NOMO-1 treated with DMSO at 0.1 percent for 48 hours (cell line): ENCODE results near the gene CLTCL1.

Experiments used
- DNase-seq: peaks from one replicate; lab custom pipeline; 2025; ENCODE audit not compliant: unreplicated experiment; lab: John Stamatoyannopoulos, UW

CLTCL1 gene

DNA sequence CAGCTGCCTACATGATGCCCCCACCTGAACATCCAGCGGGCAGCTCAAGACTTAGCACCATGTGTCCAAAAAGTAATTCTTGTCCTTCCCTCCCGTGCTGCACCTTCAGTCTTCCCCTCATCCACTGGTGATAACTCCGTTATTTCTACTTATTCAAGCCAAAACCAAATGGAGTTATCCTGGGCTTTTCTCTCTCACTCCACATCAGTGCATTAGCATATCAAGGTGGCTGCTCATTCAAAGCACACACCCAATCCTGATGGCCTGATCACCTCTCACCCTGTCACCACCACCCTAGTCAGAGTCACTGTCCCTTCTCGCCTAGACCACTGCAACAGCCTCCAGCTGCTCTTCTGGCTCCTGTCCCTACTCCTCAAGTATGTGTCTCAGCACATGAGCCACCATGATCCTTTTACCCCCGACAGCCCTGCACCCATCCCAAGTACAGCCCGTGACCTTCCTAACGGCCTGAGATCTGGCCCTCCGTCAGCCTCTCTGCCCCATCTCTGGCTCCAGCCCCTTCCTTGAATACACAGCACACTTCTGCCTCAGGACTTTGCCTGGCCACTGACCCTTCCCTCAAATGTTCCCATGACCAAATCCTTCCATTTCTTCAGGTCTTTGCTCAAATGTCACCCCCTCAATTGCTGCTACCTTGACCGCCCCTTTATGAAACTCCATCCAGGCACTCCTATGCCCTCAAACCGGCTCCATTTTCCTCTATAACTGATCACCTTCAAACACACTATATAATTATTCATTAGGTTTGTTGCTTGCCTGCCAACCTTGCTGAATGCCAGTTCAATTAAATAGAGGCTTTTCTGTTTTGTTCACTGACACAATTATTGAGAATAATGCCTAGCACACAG, 93.3 kb downstream of the CLTCL1 start:
- DNase-seq, result no peak

DNA sequence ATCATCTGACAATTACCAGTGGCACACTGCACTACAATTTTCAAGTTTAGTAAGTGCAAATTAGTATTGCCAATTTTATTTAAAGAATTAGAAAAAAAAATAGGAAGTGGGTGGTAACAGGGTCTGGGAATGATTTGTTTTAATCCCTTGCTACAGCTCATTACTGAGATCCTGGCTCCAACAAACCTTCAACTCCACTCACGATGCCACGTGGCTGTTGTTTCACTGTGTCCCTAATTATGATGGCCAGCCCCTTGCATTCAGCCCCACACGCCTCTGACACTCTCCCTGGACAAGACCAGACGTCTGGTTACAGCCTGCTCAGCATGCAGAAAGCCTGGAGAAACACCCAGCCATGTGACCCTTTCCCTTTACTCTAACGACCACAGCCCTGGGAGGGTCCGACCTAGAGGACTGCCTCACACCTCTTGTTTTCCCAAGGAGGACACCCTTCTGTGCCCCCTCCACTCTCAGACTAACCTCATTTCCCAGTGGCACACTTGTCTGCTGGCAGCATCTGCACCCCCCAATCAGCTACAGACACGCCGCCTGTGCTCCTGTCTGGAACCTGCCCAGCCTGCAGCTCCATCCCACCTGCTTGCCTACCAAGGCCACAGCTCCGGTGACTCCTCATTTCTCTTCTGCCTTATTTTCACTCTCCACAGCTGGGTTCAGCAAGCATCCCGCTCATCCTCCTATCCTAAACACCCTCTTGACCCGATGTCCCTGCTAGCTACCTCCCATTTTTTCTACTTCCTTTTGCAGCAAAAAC, 94.5 kb downstream of the CLTCL1 start:
- DNase-seq, result no peak

DNA sequence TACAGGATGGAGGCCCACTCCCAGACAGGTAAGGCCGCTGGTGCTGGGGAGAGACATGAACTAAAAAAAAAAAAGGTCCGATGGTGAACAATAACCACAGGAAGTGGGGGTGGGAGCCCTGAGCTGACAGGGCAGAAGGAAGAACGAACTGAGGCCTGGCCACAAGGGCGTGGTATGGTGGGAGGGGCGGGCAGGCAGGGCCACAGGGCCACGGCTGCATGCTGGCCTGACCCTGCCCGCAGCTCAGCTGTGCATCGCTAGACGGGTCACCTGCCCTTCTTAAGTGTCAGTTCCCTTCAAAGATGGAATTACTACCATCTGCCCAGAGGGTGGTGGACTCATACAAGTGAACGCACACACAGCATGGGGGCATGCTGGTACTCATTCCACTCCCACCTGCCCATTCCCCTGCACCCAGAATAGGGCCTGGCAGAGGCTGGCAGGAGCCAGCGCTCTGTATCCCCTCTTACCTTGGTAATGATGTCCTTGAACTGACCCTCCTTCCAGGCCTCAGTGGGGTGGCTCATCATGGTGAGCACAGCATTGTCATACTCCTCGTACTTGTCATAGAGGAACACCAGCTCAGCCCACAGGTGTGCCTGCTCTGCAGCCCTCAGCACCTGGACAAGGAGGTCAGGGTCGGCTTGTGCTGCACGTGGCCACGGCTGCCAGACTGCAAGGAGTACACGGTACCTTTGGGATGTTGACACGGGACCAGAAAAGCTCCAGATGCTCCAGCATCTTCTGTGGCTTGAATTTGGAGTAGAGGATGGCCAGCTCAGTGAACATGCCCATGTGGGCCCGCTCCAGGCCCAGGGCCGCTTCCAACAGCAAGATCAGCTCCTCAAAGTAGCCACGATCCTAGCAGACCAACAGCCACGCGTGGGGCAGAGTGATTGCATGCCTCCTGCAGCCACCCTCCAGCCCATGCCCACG, 95.5 kb downstream of the CLTCL1 start:
- no peak for DNase-seq

DNA sequence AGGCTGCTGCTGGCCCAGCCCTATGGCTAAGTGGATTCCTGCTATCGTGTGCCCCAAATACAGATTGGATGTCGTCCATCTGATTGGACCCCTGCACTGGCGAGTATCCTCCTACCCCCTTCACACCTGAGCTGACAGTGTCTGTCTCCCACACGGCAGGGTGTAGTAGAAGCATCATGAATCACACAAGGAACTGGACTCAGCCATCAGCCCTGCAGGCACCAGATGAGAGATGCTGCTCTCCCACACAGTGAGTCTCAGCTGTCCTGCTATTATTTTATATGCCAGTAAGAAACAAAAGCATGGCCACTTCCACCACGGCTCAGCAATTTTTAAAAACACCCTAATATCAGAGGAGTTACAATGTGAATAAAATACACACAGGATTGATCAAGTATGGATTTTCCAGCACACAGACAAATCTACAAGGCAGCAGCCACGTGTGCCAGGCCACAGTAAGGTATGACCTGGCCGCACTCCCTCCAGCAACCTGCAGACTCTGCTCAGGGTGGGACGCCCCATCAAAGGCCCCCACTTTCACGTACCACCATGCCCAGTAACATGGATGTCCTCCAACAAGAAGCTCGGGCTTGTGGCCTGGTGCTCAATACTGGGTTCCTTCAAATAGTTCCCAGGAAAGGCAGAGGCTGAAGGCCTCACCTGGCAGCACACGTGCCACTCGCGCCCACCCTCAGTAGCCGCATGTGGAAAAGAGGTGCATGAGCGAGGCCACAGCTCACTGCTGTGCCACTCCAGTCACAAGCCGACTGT, 96.6 kb downstream of the CLTCL1 start:
- no peak for DNase-seq

DNA sequence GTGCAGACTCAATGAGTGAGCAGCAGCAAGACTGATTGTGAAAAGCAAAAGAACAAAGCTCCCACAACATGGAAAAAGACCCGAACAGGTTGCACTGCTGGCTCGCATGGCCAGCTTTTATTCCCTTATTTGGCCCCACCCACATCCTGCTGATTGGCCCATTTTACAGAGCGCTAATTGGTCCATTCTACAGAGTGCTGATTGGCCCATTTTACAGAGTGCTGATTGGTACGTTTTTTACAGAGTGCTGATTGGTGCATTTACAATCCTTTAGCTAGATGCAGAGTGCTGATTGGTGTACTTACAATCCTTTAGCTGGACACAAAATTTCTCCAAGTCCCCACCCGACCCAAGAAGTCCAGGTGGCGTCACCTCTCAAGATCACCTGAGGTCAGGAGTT, 97.6 kb downstream of the CLTCL1 start:
- no peak for DNase-seq

DNA sequence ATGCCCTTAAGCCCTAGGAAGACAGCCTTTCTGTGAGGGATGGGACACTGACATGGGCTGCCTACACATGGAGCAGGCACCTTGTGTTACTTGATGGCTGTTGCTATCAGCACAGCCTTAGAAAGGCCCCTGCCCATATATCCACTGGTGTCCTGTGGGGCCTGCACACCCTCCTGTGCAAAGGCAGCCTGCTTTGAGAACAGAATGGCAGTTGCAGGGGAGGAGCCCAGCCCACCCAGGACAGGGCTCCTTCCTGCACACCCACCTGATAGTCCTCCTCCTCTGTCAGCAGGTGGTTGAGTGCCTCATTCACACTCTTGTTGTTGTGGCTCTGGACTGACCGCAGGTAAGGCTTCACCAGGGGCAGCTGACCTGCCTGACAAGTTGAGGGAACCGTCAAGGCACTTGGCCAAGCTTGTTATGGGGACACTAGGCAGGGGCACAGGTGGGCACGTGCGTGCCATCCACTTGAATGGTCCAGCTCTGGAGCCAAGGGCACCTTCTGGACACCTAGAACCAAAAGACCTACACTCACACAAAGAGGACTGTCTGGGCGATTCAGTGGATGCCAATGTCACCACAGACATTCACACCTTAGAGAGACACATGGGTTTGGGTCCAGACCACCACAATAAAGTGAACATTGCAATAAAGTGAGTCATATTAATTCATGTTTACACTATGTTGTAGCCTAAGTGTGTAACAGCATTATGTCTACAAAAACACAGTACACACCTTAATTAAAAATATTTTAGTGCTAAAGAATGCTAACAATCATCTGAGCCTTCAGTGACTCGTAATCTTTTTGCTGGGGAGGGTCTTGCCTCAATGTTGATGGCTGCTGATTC, 103.6 kb downstream of the CLTCL1 start:
- no peak for DNase-seq

DNA sequence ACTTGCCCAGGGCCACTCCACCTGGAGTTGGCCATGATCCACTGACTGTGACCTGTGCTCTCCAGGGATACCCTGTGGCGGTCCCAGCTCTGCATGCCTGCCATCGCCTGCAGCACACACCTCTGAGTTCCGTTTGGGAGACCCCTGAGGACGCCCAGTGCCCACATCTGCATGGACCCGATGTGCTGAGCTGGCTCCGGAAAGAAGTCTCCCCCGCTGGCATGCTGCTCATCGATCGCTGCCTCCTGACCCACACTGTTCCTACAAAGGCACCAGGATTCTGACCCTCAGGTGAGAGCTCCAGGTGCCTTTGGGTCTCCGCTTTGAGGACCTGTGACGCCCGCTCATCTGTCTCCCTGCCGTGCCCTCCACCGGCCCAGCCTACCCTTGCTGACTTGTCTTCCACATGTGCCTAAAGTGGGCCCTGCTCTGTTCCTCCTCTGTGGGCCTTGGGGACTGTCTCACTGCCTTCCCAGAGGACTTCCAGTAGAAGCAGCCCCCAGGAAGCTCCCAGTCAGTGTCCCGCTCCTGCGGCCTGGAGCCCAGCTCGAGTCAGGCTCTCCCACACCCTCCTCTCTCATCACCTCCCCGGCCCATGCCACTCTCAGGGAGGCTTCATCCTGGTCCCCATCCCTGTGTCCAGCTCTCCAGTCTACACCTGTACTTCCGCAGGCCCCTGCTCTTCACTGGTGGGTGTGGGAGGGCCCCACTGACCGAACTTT, 107.1 kb downstream of the CLTCL1 start:
- DNase-seq, result no peak

DNA sequence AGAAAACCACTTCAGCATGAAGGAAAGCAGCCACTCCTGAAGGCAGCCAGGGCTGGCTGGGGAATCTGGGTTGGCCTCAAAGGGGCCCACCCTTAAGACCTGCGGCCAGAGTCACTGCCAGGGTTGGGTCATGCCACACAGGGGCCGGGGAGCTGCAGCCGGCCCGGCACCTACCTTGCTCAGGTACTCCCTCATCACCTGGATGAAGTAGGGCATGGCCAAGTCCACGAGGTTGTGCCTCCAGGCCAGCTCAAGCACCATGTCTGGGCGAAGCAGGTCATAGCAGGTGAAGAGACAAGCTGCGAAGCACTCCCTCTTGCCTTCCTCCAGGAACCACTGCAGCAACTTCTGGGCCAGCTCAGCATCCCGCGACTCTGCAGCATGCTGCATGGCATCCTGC, 108.3 kb downstream of the CLTCL1 start:
- DNase-seq, result no peak

DNA sequence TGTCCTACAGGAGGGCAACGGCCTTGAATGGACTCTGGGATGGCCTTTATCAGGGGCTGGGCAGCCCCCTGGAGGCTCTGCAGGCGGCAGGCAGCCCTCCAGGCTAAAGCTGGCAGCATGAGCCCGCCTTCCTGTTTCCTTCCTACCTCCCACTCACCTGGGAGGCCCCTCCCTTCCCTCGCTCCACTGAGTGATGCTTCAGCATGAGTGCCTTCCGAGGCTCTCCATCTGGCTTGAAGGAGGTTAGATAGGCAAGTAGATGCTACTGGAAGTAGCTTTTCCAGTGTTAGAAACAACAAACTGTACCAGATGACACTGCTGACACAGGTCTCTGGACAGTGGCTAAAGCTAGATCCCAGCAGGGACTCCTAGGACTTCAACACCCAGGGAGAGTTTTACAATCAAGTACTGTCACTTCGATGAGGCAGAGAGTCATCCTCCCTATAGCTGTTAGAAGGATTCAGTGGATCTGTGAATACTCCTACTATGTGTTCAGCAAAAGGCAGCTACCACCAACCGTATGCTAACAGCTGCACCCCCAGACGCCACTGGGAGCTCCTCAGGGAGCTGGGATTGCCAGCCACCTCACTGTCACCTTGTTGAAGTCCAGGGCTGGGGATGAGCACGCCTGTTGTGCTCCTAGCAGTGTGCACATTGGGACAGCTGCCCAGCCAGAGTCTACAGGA, 108.9 kb downstream of the CLTCL1 start:
- no peak for DNase-seq

DNA sequence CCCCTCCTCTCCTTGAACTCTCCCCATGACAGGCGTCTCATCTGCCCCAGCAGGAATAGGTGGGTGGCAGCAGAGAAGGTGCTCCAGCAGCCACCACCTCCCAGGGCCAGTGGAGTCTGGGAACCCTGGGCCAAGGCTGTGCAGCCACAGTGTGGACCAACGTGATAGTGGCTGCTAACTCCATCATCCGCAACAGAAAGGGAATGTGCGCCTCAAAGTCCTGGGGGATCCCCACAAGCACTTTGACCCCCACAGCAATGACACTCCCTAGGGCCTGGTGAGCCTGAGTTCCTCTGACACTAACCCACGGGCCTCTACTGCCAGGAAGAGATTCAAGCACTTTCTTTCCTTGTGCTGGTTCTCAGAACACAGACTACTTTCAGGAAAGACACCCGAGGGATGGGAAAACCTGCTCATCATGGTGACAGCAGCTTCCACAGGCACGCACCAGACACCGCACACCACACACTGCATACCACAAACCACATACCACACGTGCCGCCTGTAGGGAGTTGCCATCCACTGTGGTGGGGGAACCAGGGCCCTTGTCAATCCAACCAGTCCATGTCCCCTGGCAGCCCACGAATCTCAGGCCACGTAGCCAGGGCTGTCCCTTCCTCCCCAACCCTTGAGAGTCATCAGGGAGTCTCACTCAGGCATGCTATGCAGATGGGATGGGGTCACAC, 109.6 kb downstream of the CLTCL1 start:
- DNase-seq, result no peak

DNA sequence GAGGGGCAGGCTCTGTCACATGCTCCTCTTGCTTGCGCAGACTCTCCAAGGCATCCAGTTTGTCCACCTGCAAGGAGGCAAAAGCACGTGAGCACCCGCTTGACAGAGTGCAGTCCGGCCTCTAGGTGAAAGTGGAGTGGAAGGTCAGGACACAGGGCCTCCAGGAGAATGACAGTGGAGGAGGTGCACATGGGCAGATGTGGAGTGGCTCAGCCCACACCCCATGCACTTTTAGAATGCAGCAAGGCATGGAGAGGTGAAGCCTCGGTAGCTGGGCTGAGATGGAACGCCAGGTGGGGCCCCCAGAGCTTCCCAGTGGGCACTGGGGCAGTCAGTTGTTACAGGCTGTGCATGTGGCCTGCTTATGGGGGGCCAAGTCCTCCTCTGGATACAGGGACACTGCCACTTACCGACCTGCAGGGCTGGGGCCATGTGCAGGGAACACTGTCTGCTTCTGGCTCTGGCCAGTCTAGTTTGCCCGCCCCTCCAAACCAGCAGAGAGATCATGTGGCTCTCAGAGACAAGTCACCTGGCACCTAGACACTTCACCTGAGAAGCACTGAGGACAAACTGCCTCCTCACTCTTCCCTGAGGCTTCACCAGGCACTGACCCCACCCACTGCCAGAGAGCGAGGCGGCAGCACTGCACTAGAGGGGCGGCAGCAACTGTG, 110.6 kb downstream of the CLTCL1 start:
- no peak for DNase-seq

DNA sequence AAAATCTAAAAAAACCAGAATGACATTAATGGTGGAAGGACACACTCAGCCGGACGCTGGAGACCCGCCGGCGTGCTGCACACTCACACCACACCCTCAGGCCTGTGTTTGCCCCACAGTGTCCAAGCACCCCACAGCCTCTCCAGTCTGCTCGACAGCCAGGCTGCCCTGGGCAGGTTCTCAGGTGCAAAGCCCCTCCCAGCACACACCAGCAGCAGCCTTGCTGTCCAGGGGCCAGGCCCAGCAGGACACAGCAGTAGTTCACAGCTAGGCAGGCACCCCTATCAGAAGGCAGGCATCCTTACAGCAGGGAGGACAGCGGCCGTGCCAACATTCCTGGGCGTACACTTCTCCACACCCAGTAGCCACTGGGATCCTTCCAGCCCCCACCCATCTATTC, 111.3 kb downstream of the CLTCL1 start:
- no peak for DNase-seq

DNA sequence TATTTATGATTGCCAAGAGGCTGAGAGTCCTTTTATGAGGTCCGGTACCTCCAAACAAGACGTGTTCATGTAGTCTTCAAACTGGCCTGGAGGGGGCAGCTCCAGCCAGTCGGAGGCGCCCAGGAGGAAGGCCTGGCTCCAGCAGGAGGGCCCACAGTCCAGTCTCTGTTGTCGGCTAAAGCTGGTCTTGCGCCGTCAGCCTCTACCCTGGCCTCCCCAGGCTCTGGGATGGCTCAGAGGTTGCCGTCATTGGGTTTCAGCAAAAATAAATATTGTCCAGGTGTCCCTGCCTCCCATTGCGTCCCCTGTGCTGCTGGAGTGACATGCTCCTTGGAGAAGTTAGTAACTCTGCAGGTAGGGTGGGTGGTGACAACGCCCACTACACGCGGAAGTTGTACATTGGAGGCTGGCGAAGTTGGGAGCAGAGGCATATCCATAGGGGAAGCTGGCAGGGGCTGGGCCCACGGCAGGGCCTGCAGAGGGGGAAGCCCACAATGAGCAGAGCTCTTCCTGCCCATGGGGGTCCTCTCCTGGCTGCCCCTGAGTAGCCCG, 111.9 kb downstream of the CLTCL1 start:
- DNase-seq, result peak; percentile 60

DNA sequence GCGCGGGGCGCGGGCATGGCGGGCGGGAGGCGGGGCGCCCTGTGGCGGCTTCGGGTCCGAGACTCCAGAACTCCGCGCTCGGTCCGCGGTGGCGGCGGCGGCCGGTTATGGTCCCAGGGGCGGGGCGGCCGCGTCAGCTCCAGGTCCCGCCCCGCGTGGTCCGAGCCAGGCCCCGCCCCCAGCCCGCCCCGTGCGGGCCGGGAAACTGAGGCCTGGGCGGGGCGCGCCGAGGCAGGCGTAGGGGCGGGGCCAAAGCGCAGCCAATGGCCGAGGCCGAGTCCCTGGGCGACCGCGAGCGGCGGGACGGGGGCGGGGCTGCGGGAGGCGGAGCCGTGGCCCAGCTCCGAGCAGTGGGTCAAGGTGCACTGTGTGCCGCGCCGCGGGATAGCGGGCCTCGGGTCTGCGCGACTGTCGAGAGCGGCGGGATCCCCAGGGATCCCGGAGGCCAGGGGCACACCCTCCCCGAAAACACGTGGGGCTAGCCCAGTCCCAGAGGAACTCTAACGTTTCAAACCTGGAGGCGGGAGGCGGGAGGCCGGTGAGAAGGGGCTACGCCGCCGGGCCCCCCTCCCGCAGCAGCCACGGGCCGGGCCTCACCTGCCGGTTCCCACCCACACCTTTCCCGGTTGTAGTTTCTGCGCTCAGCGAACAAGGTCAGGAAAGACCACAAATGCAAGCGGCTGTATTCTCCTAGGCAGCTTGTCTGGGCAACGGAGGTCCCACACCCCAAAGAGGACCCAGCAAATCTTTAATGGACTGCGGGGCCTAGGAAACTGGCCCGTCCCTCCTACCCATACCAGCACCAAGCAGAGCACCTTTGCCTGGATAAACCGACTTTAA, 112.6 kb downstream of the CLTCL1 start, which contains the start of gene SLC25A1:
Gene SLC25A1 (minus strand): TSS at position 80 of the 840 bp plus-strand sequence. CDS start 63 bp downstream, at position 17.
- peak; percentile 72 for DNase-seq

DNA sequence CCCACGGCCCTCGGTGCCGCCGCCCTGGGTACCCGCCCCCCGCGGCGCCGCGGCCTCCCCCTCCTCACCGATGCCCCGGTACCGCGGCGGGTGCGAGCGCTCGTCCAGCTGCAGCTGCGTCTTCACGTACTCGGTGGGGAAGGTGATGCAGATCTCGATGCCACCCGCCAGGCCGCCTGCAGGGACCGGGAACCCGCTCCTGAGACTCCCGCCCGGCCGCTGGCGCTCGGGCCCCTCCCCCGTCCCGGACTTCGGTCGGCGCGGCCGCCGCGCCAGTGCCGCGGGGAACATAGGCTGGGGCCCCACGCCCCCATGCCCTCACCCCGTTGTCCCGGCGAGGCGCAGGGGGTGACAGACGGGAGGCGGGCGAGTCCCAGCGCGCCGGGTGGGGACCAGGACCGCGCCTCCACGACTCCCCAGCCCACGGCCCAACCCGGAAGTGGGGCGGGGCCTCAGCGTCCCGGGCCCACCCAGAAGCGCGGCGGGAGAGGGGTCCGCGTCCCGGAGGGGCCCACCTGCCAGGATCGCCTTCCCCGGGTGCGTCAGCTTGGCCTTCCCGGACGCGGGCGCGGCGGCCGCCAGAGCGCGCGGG, 113.4 kb downstream of the CLTCL1 start:
- DNase-seq, result no peak
